Thoracic aorta (tissue), 2 donors: Measurements from ENCODE around the gene PPP2R5B. TPM values are rescaled to one million over a fixed set of nuclear protein-coding genes. Genes with fewer than 3 reads are reported as not detected.

Experiments
- ATAC-seq: fragments of 150-250 bp; one replicate; pipeline ENCODE4 v1.8.0; 2017; ENCODE audit warnings: low read depth; ENCODE audit not compliant: insufficient number of reproducible peaks, low FRiP score
- DNase-seq: peaks from one replicate; pipeline ENCODE4 v3.0.0-alpha.2; 2020; ENCODE audit warnings: low spot score
- H3K27ac ChIP-seq, 2 donors: fragments of 200-600 bp; sonication (generic); 1 replicate in 1 of 2; 2 replicates in 1 of 2; pipeline ENCODE4 v1.5.1; 2016; ENCODE audit warnings: mild to moderate bottlenecking in 2 of 2, moderate library complexity in 2 of 2
- H3K27me3 ChIP-seq: fragments of 200-600 bp; sonication (generic); replicated peaks from 2 replicates; pipeline ENCODE4 v1.6.0; 2016; ENCODE audit warnings: mild to moderate bottlenecking; ENCODE audit not compliant: insufficient read depth
- H3K36me3 ChIP-seq: fragments of 200-600 bp; sonication (generic); one replicate; pipeline ENCODE4 v1.5.1; 2016
- H3K4me1 ChIP-seq, 2 donors: fragments of 200-600 bp; sonication (generic); 1 replicate in 1 of 2; 2 replicates in 1 of 2; pipeline versions ENCODE4 v1.5.1 to v1.6.0; 2016; ENCODE audit warnings: low read depth in 2 of 2, mild to moderate bottlenecking in 1 of 2; ENCODE audit not compliant: control insufficient read depth in 1 of 2
- H3K4me3 ChIP-seq: fragments of 200-600 bp; sonication (generic); 2 replicates; pipeline ENCODE4 v1.5.1; 2016; ENCODE audit warnings: mild to moderate bottlenecking
- H3K9me3 ChIP-seq: fragments of 200-600 bp; sonication (generic); 2 replicates; pipeline ENCODE4 v1.5.1; 2016
- CTCF ChIP-seq: fragments of 200-600 bp; sonication (generic); IDR thresholded peaks from one replicate; pipeline ENCODE4 v1.5.1; 2019; ENCODE audit warnings: antibody characterized with exemption
- total RNA-seq, 2 donors: library from RNA; depleted of rRNA; stranded (reverse); fragments of >200 nt; gene quantifications; one replicate each; pipeline versions ENCODE4 v1.1.0 to v1.2.3, GENCODE V29; 2016

The PPP2R5B gene
- total RNA-seq, 2 donors from 2014 or later: 21.0 to 38.2 TPM

DNA sequence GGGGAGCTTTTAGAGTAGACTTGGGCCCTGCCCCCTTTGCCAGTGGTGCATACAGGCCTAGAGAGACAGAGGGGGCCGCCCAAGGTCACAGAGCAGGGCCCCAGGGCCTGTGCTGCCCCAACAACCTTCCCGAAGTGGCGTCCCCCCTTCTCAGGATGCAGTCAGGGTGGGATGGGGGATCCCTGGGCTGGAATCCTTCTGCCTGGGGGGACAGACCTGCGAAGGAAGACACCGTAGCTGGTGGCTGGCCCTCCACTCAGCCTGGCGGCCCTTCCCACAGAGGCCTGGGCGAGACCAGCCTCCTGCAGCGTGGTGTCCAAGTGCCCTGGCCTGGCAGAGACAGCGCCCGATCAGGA lies 31.7 kb upstream of the PPP2R5B start:
- TF ChIP-seq CTCF: no peak
- no peaks in the 10 kb centered on the region for H3K27me3 ChIP-seq
- no peak overlapping the region for H3K4me3 ChIP-seq
- no peaks in the 10 kb centered on the region for H3K9me3 ChIP-seq
- H3K4me1 ChIP-seq: peaks cover 0 to 6% of the 10 kb centered on the region in 2 donors
- ATAC-seq (no peak), DNase-seq (no peak)
- H3K36me3 ChIP-seq: peaks cover 7% of the 10 kb centered on the region
- no peak overlapping the region for H3K27ac ChIP-seq

GRCh38 chr11:64893194-64894069 lies 31.1 kb upstream of the PPP2R5B start:
- no peaks in the 10 kb centered on the region for H3K4me1 ChIP-seq
- no peak overlapping the region for H3K4me3 ChIP-seq
- peaks cover 13% of the 10 kb centered on the region for H3K36me3 ChIP-seq
- no peak for DNase-seq
- ATAC-seq: no peak
- no peak overlapping the region for H3K27ac ChIP-seq
- no peaks in the 10 kb centered on the region for H3K27me3 ChIP-seq
- no peaks in the 10 kb centered on the region for H3K9me3 ChIP-seq
- TF ChIP-seq CTCF: no peak

- Histone ChIP-seq H3K36me3 (peaks cover 20% of the 10 kb centered on the region), H3K27me3 (no peaks in the 10 kb centered on the region), H3K9me3 (no peaks in the 10 kb centered on the region), H3K4me3 (no peak overlapping the region), H3K27ac (no peak overlapping the region), H3K4me1 (no peaks in the 10 kb centered on the region)
- ATAC-seq (peak; percentile 27), DNase-seq (peak; percentile 55)
- TF ChIP-seq CTCF: peak; percentile 92
Observed at GRCh38 chr11:64894070-64894811, 30.2 kb upstream of the PPP2R5B start.

- peaks cover 20% of the 10 kb centered on the region for H3K36me3 ChIP-seq
- no peak for DNase-seq
- ATAC-seq: peak; percentile 8
- no peak overlapping the region for H3K27ac ChIP-seq
- H3K4me1 ChIP-seq: no peaks in the 10 kb centered on the region
- no peak for TF ChIP-seq CTCF
- H3K4me3 ChIP-seq: no peak overlapping the region
- H3K27me3 ChIP-seq: no peaks in the 10 kb centered on the region
- no peaks in the 10 kb centered on the region for H3K9me3 ChIP-seq
Observed at GRCh38 chr11:64894812-64895452, 29.6 kb upstream of the PPP2R5B start.
